Measurements from ENCODE around the gene VWA8. TPM values are rescaled to one million over a fixed set of nuclear protein-coding genes. Genes with fewer than 3 reads are reported as not detected.

The VWA8 gene
- total RNA-seq, 5 donors from 2014 or later (not counting 1 experiment from before 2014, with no cell fraction given) = 17.8 to 27.1 (median 22.9) TPM

DNA sequence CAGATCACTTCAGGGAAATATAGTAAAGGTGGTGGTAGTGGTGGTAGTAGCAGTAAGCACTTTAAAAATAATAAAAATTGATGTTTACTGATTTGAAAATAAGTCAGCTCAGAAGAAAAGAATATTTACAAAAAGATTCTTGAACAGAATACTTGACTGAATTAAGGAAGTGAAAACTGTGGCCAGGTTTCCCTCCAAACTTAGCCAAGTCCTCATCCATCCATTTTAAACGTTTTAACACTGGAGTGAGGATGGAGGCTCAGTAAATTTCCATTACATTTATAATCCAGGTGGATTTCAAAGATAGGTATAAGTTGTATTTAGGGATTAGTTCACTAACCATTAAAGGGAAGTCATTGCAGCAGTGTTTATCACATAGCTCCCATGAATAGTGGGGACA is 282.1 kb downstream of the VWA8 start:
- no peak for DNase-seq
- H3K36me3 Mint-ChIP-seq = peaks cover 51% of the 10 kb centered on the region
- no peak overlapping the region for H3K4me3 Mint-ChIP-seq

DNA sequence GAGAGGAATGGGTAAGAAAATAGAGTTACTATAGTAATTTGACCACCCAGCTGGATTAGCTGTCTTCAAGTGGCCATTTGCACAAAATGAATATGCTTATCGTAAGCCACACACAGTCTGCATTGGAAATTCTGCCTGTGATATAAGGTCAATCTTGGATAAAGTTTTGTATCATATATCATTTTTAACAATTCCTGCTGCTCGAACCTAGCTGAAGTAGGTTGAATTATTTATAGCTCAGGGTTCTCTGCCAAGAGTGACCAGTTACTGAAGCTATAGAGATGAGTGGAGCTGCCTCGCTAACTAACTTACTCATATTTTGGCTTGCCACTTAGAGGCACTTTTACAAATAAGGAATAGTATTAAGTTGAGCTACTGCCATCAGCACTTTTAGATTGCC is 282.7 kb downstream of the VWA8 start:
- H3K27me3 Mint-ChIP-seq = no peaks in the 10 kb centered on the region
- DNase-seq (no peak), ATAC-seq (replicated peaks in 1 of 4) (no peak)
- no peak overlapping the region for H3K27ac Mint-ChIP-seq
- H3K27ac ChIP-seq (ENCODE audit: low read length) = no peak overlapping the region
- H3K36me3 Mint-ChIP-seq = peaks cover 45% of the 10 kb centered on the region
- WGBS (ENCODE audit: insufficient coverage) = no CpG with 5 or more reads among the region's 3 CpGs
- H3K9me3 ChIP-seq = no peaks in the 10 kb centered on the region
- no peaks in the 10 kb centered on the region for H3K27me3 ChIP-seq (replicated peaks in 1 of 2; ENCODE audit: control insufficient read depth in 2 of 2, extremely low read depth in 1 of 2, insufficient read depth in 2 of 2, low read length in 1 of 2)
- no peaks in the 10 kb centered on the region for H3K9me3 Mint-ChIP-seq
- H3K4me1 Mint-ChIP-seq = peaks cover 7 to 21% (median 13%) of the 10 kb centered on the region in 3 donors
- peaks cover 3 to 12% of the 10 kb centered on the region in 2 donors for H3K36me3 ChIP-seq (ENCODE audit: control insufficient read depth in 2 of 2, extremely low read depth in 1 of 2, insufficient read depth in 1 of 2, low read length in 1 of 2)
- H3K4me3 ChIP-seq (ENCODE audit: control insufficient read depth in 1 of 2, extremely low read depth in 1 of 2, low read length in 1 of 2) = no peak overlapping the region
- no peak overlapping the region for H3K4me3 Mint-ChIP-seq
- POLR2A ChIA-PET = interaction anchor here in 1 of 2 donors (1.2 kb wide), 1 partner anchor 430 kb away, joined by 4 read pairs; no protein-coding TSS in a partner anchor
- H3K4me1 ChIP-seq (ENCODE audit: control insufficient read depth in 1 of 2, extremely low read depth in 1 of 2, insufficient read depth in 2 of 2, low read length in 2 of 2) = peaks cover 0 to 4% of the 10 kb centered on the region in 2 experiments
- CTCF ChIA-PET = interaction anchor here (0.7 to 2.5 kb wide), 6 partner anchors 9 to 423 kb away, joined by 3 to 6 read pairs (median 4); no protein-coding TSS in a partner anchor

More for the DNA sequence above, 282.1 kb downstream of the VWA8 start:
- ChIA-PET CTCF (interaction anchor here in 1 of 2 donors (0.7 to 2.5 kb wide), 3 partner anchors 8 to 422 kb away, joined by 3 to 6 read pairs (median 3); no protein-coding TSS in a partner anchor), POLR2A (interaction anchor here in 1 of 2 donors (1.1 to 1.2 kb wide), 2 partner anchors 430 to 443 kb away, joined by 3 to 4 read pairs; no protein-coding TSS in a partner anchor)
- Histone ChIP-seq H3K9me3 (peaks cover 2% of the 10 kb centered on the region), H3K27me3 (replicated peaks in 1 of 2; ENCODE audit: control insufficient read depth in 2 of 2, extremely low read depth in 1 of 2, insufficient read depth in 2 of 2, low read length in 1 of 2) (no peaks in the 10 kb centered on the region), H3K4me3 (ENCODE audit: control insufficient read depth in 1 of 2, extremely low read depth in 1 of 2, low read length in 1 of 2) (no peak overlapping the region), H3K27ac (ENCODE audit: low read length) (no peak overlapping the region), H3K4me1 (ENCODE audit: control insufficient read depth in 1 of 2, extremely low read depth in 1 of 2, insufficient read depth in 2 of 2, low read length in 2 of 2) (peaks cover 0 to 4% of the 10 kb centered on the region in 2 experiments), H3K36me3 (ENCODE audit: control insufficient read depth in 2 of 2, extremely low read depth in 1 of 2, insufficient read depth in 1 of 2, low read length in 1 of 2) (peaks cover 3 to 18% of the 10 kb centered on the region in 2 donors)
- Mint-ChIP-seq H3K4me1 (peaks cover 7 to 21% (median 13%) of the 10 kb centered on the region in 3 donors), H3K9me3 (no peaks in the 10 kb centered on the region), H3K27me3 (no peaks in the 10 kb centered on the region), H3K27ac (no peak overlapping the region)
- ATAC-seq (replicated peaks in 1 of 4) = no peak
- no CpG with 5 or more reads among the region's 1 CpG for WGBS (ENCODE audit: insufficient coverage)

DNA sequence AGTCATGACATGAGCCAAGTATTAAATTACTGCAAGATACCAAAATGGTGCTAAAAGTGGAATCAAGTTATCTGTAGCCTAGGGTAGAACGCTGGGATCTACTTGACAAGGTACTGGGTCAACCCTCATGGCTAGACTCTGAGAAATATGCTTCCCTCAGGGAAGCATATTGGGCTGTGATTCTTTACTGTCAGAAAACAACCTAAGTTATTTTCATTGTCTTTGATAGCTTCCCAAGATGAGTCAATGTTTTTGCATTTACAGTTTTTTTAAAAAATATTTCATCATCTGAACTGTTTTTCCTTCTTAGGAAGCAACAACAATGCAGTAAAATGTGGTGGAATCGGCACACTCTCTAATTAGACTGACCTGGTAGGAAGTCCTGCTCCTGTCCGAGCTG is 285.6 kb downstream of the VWA8 start:
- no peaks in the 10 kb centered on the region for H3K27me3 Mint-ChIP-seq
- no peak for ATAC-seq (replicated peaks in 1 of 4)
- no peaks in the 10 kb centered on the region for H3K9me3 Mint-ChIP-seq
- H3K27ac ChIP-seq (ENCODE audit: low read length) = no peak overlapping the region
- H3K27me3 ChIP-seq (replicated peaks in 1 of 2; ENCODE audit: control insufficient read depth in 2 of 2, extremely low read depth in 1 of 2, insufficient read depth in 2 of 2, low read length in 1 of 2) = no peaks in the 10 kb centered on the region
- H3K4me3 ChIP-seq (ENCODE audit: control insufficient read depth in 1 of 2, extremely low read depth in 1 of 2, low read length in 1 of 2) = no peak overlapping the region
- DNase-seq = no peak
- H3K4me1 Mint-ChIP-seq = peaks cover 6 to 8% (median 6%) of the 10 kb centered on the region in 3 donors
- H3K36me3 Mint-ChIP-seq = peaks cover 29% of the 10 kb centered on the region
- H3K36me3 ChIP-seq (ENCODE audit: control insufficient read depth in 2 of 2, extremely low read depth in 1 of 2, insufficient read depth in 1 of 2, low read length in 1 of 2) = peaks cover 3 to 8% of the 10 kb centered on the region in 2 donors
- no peaks in the 10 kb centered on the region for H3K9me3 ChIP-seq
- POLR2A ChIA-PET = no interaction called here
- 100% methylated on average over 1 of the region's 3 CpGs for WGBS (ENCODE audit: insufficient coverage)
- no peak overlapping the region for H3K4me3 Mint-ChIP-seq
- peaks cover 0 to 2% of the 10 kb centered on the region in 2 experiments for H3K4me1 ChIP-seq (ENCODE audit: control insufficient read depth in 1 of 2, extremely low read depth in 1 of 2, insufficient read depth in 2 of 2, low read length in 2 of 2)
- H3K27ac Mint-ChIP-seq = no peak overlapping the region
- CTCF ChIA-PET = interaction anchor here in 1 of 2 donors (1.0 kb wide), 1 partner anchor 225 kb away, joined by 9 read pairs; no protein-coding TSS in a partner anchor

- 0% methylated on average over 1 of the region's 2 CpGs for WGBS (ENCODE audit: insufficient coverage)
- no peak overlapping the region for H3K4me3 ChIP-seq (ENCODE audit: control insufficient read depth in 1 of 2, extremely low read depth in 1 of 2, low read length in 1 of 2)
- ChIA-PET POLR2A (interaction anchor here in 1 of 2 donors (0.5 to 0.6 kb wide), 2 partner anchors 604 to 921 kb away, joined by 3 to 6 read pairs; no protein-coding TSS in a partner anchor), CTCF (interaction anchor here (0.8 to 1.0 kb wide), 2 partner anchors 9 to 227 kb away, joined by 3 to 9 read pairs; no protein-coding TSS in a partner anchor)
- ATAC-seq (replicated peaks in 1 of 4) (no peak), DNase-seq (no peak)
- H3K27ac Mint-ChIP-seq = no peak overlapping the region
- no peaks in the 10 kb centered on the region for H3K27me3 Mint-ChIP-seq
- H3K9me3 ChIP-seq = no peaks in the 10 kb centered on the region
- no peak overlapping the region for H3K27ac ChIP-seq (ENCODE audit: low read length)
- H3K4me3 Mint-ChIP-seq = no peak overlapping the region
- no peaks in the 10 kb centered on the region for H3K9me3 Mint-ChIP-seq
- H3K27me3 ChIP-seq (replicated peaks in 1 of 2; ENCODE audit: control insufficient read depth in 2 of 2, extremely low read depth in 1 of 2, insufficient read depth in 2 of 2, low read length in 1 of 2) = no peaks in the 10 kb centered on the region
- H3K36me3 Mint-ChIP-seq = peaks cover 32% of the 10 kb centered on the region
- H3K36me3 ChIP-seq (ENCODE audit: control insufficient read depth in 2 of 2, extremely low read depth in 1 of 2, insufficient read depth in 1 of 2, low read length in 1 of 2) = peaks cover 3 to 10% of the 10 kb centered on the region in 2 donors
- H3K4me1 ChIP-seq (ENCODE audit: control insufficient read depth in 1 of 2, extremely low read depth in 1 of 2, insufficient read depth in 2 of 2, low read length in 2 of 2) = no peaks in the 10 kb centered on the region
- H3K4me1 Mint-ChIP-seq = no peaks in the 10 kb centered on the region
Measured at GRCh38 chr13:41674246-41674645, 286.7 kb downstream of the VWA8 start.

GRCh38 chr13:41673640-41674039 is 287.3 kb downstream of the VWA8 start:
- H3K4me3 Mint-ChIP-seq = no peak overlapping the region
- Histone ChIP-seq H3K27ac (ENCODE audit: low read length) (no peak overlapping the region), H3K9me3 (no peaks in the 10 kb centered on the region), H3K4me3 (ENCODE audit: control insufficient read depth in 1 of 2, extremely low read depth in 1 of 2, low read length in 1 of 2) (no peak overlapping the region), H3K36me3 (ENCODE audit: control insufficient read depth in 2 of 2, extremely low read depth in 1 of 2, insufficient read depth in 1 of 2, low read length in 1 of 2) (peaks cover 3 to 10% of the 10 kb centered on the region in 2 donors), H3K27me3 (replicated peaks in 1 of 2; ENCODE audit: control insufficient read depth in 2 of 2, extremely low read depth in 1 of 2, insufficient read depth in 2 of 2, low read length in 1 of 2) (no peaks in the 10 kb centered on the region), H3K4me1 (ENCODE audit: control insufficient read depth in 1 of 2, extremely low read depth in 1 of 2, insufficient read depth in 2 of 2, low read length in 2 of 2) (no peaks in the 10 kb centered on the region)
- ChIA-PET CTCF (interaction anchor here in 1 of 2 donors (0.8 kb wide), 1 partner anchor 9 kb away, joined by 3 read pairs; no protein-coding TSS in a partner anchor), POLR2A (no interaction called here)
- no peaks in the 10 kb centered on the region for H3K27me3 Mint-ChIP-seq
- no peak overlapping the region for H3K27ac Mint-ChIP-seq
- peaks cover 32% of the 10 kb centered on the region for H3K36me3 Mint-ChIP-seq
- H3K9me3 Mint-ChIP-seq = no peaks in the 10 kb centered on the region
- DNase-seq (no peak), ATAC-seq (replicated peaks in 1 of 4) (no peak)
- no CpG with 5 or more reads among the region's 2 CpGs for WGBS (ENCODE audit: insufficient coverage)
- H3K4me1 Mint-ChIP-seq = no peaks in the 10 kb centered on the region

GRCh38 chr13:41670873-41671443 is 290.0 kb downstream of the VWA8 start:
- no peak overlapping the region for H3K27ac ChIP-seq (ENCODE audit: low read length)
- CTCF ChIA-PET = interaction anchor here in 1 of 2 donors (0.7 kb wide), 1 partner anchor 353 kb away, joined by 3 read pairs; no protein-coding TSS in a partner anchor
- no peaks in the 10 kb centered on the region for H3K27me3 Mint-ChIP-seq
- H3K4me3 Mint-ChIP-seq = no peak overlapping the region
- no peaks in the 10 kb centered on the region for H3K4me1 Mint-ChIP-seq
- no peak overlapping the region for H3K4me3 ChIP-seq (ENCODE audit: control insufficient read depth in 1 of 2, extremely low read depth in 1 of 2, low read length in 1 of 2)
- no peak overlapping the region for H3K27ac Mint-ChIP-seq
- no peaks in the 10 kb centered on the region for H3K4me1 ChIP-seq (ENCODE audit: control insufficient read depth in 1 of 2, extremely low read depth in 1 of 2, insufficient read depth in 2 of 2, low read length in 2 of 2)
- no peak for ATAC-seq (replicated peaks in 1 of 4)
- no peaks in the 10 kb centered on the region for H3K9me3 ChIP-seq
- 95% methylated on average over 4 of the region's 8 CpGs for WGBS (ENCODE audit: insufficient coverage)
- H3K36me3 ChIP-seq (ENCODE audit: control insufficient read depth in 2 of 2, extremely low read depth in 1 of 2, insufficient read depth in 1 of 2, low read length in 1 of 2) = peaks cover 3 to 10% of the 10 kb centered on the region in 2 donors
- DNase-seq = no peak
- H3K9me3 Mint-ChIP-seq = no peaks in the 10 kb centered on the region
- peaks cover 26% of the 10 kb centered on the region for H3K36me3 Mint-ChIP-seq
- POLR2A ChIA-PET = no interaction called here
- H3K27me3 ChIP-seq (replicated peaks in 1 of 2; ENCODE audit: control insufficient read depth in 2 of 2, extremely low read depth in 1 of 2, insufficient read depth in 2 of 2, low read length in 1 of 2) = no peaks in the 10 kb centered on the region

All from T-cell (primary cell).